Neural cell (in vitro differentiated cells): ENCODE measurements around the gene HPCA. TPM values are rescaled to one million over a fixed set of nuclear protein-coding genes. Genes with fewer than 3 reads are reported as not detected.

Experiments used
- H2AFZ ChIP-seq: fragments of 200-600, 300-800 bp; sonication (generic), shearing (Covaris generic); 2 replicates; pipeline ENCODE4 v1.6.0; 2014; ENCODE audit warnings: low read depth, mild to moderate bottlenecking, antibody characterized with exemption, low read length, moderate library complexity
- H3F3A ChIP-seq: fragments of 200-600 bp; shearing (Covaris generic); 2 replicates; pipeline ENCODE4 v1.6.1; 2016; ENCODE audit warnings: mild to moderate bottlenecking, moderate library complexity, mixed read lengths, antibody characterized with exemption, low read length; ENCODE audit not compliant: insufficient read depth, poor library complexity, severe bottlenecking
- H3K27ac ChIP-seq: fragments of 200-600, 300-800 bp; sonication (generic), shearing (Covaris generic); 2 replicates; pipeline ENCODE4 v1.5.1; 2014; ENCODE audit warnings: mild to moderate bottlenecking, low read length, moderate library complexity
- H3K27me3 ChIP-seq: fragments of 300-800, 200-600 bp; sonication (generic), shearing (Covaris generic); 2 replicates; pipeline ENCODE4 v1.6.0; 2014; ENCODE audit warnings: mild to moderate bottlenecking, low read depth, low read length, moderate library complexity; ENCODE audit not compliant: insufficient read depth
- H3K36me3 ChIP-seq: fragments of 300-800, 200-600 bp; sonication (generic), shearing (Covaris generic); 2 replicates; pipeline ENCODE4 v1.5.1; 2014; ENCODE audit warnings: mild to moderate bottlenecking, antibody characterized with exemption, low read length, moderate library complexity; ENCODE audit not compliant: insufficient read depth
- H3K4me2 ChIP-seq: fragments of 300-800, 200-600 bp; sonication (generic), shearing (Covaris generic); 2 replicates; pipeline ENCODE4 v1.6.0; 2014; ENCODE audit warnings: mild to moderate bottlenecking, low read length
- H3K4me3 ChIP-seq: fragments of 300-800, 200-600 bp; sonication (generic), shearing (Covaris generic); 2 replicates; pipeline ENCODE4 v1.5.1; 2014; ENCODE audit warnings: mild to moderate bottlenecking, low read length, moderate library complexity
- H3K79me2 ChIP-seq: fragments of 200-600 bp; shearing (Covaris generic); replicated peaks from 2 replicates; pipeline ENCODE4 v1.6.0; 2014; ENCODE audit warnings: mild to moderate bottlenecking, low read length, moderate library complexity; ENCODE audit not compliant: insufficient read depth
- H3K9ac ChIP-seq: fragments of 300-800, 200-600 bp; sonication (generic), shearing (Covaris generic); 2 replicates; pipeline ENCODE4 v1.6.1; 2016; ENCODE audit warnings: mild to moderate bottlenecking, low read length, mixed read lengths
- H3K9me2 ChIP-seq: fragments of 200-600 bp; shearing (Covaris generic); 2 replicates; pipeline ENCODE4 v1.6.1; 2016; ENCODE audit warnings: mild to moderate bottlenecking, low read length, mixed read lengths; ENCODE audit not compliant: insufficient read depth
- H3K9me3 ChIP-seq: fragments of 200-600, 300-800 bp; sonication (generic), shearing (Covaris generic); 2 replicates; pipeline ENCODE4 v1.6.1; 2016; ENCODE audit warnings: mild to moderate bottlenecking, mixed run types, low read length, moderate library complexity, mixed read lengths
- H4K20me1 ChIP-seq: fragments of 200-600 bp; shearing (Covaris generic); 2 replicates; pipeline ENCODE4 v1.6.1; 2016; ENCODE audit warnings: mild to moderate bottlenecking, mixed run types; ENCODE audit not compliant: insufficient read depth
- EP300 ChIP-seq: fragments of 450-650 bp; conservative IDR thresholded peaks from 2 replicates; pipeline ENCODE4 v1.6.1; 2014; ENCODE audit warnings: antibody characterized with exemption, mild to moderate bottlenecking, moderate library complexity; ENCODE audit not compliant: poor library complexity, severe bottlenecking
- EZH2 ChIP-seq: fragments of 200-600, 300-800 bp; shearing (Covaris generic), sonication (generic); IDR thresholded peaks from 2 replicates; pipeline ENCODE4 v1.6.1; 2014; ENCODE audit warnings: antibody characterized with exemption, low read length, borderline replicate concordance, mild to moderate bottlenecking; ENCODE audit not compliant: insufficient read depth, poor library complexity, severe bottlenecking
- MXI1 ChIP-seq: fragments of 450-650 bp; conservative IDR thresholded peaks from 2 replicates; pipeline ENCODE4 v1.6.1; 2014; ENCODE audit warnings: antibody characterized with exemption, mild to moderate bottlenecking; ENCODE audit not compliant: poor library complexity, severe bottlenecking
- POLR2AphosphoS5 ChIP-seq: IDR thresholded peaks from 2 replicates; pipeline ENCODE4 v1.6.1; 2012
- RAD21 ChIP-seq: fragments of 450-650 bp; conservative IDR thresholded peaks from 2 replicates; pipeline ENCODE4 v1.6.1; 2014; ENCODE audit warnings: antibody characterized with exemption, mild to moderate bottlenecking, moderate library complexity
- SMC3 ChIP-seq: fragments of 450-650 bp; conservative IDR thresholded peaks from 2 replicates; pipeline ENCODE4 v1.6.1; 2014; ENCODE audit warnings: antibody characterized with exemption, mild to moderate bottlenecking, moderate library complexity; ENCODE audit not compliant: poor library complexity
- TAF1 ChIP-seq: IDR thresholded peaks from 2 replicates; pipeline ENCODE4 v1.6.1; 2012; ENCODE audit warnings: low read depth
- polyA plus RNA-seq: library from polyadenylated mRNA; depleted of rRNA; stranded (reverse); fragments of >200 nt; gene quantifications from 2 replicates; pipeline ENCODE4 v1.2.3, GENCODE V29; 2014
- TF ChIP-seq, protein P1 (sequence below): fragments of 450-650 bp; IDR thresholded peaks from 2 replicates; pipeline ENCODE4 v1.5.1; 2014; ENCODE audit warnings: antibody characterized with exemption, mild to moderate bottlenecking, moderate library complexity; ENCODE audit not compliant: poor library complexity, severe bottlenecking
- TF ChIP-seq, protein P2 (sequence below): IDR thresholded peaks from 2 replicates; pipeline ENCODE4 v1.6.1; 2012; ENCODE audit warnings: borderline replicate concordance

The HPCA gene
- polyA plus RNA-seq, 1 donor from 2014 or later: 1.9 TPM

DNA sequence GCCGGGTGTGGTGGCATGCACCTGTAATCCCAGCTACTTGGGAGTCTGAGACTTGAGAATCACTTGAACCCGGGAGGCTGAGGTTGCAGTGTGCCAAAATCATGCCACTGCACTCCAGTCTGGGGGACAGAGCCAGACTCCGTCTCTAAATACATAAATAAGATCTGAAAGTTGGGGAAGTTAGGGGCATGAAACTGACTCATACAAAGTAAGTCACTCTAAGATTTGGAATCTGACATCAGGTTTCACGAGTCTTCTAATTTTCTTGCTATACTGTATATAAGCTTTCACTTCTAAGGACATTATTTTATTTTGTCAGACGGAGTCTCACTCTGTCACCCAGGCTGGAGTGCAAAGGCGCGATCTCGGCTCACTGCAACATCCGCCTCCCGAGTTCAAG, 48.2 kb downstream of the HPCA start (continued):
- TF ChIP-seq POLR2AphosphoS5 (no peak), MXI1 (no peak)

DNA sequence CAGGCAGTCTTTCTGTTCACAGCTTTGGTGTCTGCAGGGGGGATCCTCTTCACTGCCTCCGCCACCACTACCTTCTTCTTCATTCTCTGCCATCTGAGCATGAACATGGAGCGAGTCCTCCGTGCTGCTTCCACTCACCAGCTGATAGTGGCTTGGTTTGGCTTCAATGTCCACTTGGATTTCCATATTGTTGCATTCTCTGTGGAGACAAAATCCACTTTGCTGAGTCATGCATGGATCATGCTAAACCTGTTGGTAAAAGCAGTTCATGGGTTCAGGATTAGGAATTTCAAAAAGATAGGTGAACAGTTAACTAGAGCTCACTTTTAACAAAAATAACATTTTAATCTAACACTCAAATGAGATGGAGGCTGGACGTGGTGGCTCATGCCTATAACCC, 50.8 kb downstream of the HPCA start:
- Histone ChIP-seq H3K36me3 (no peaks in the 10 kb centered on the region), H3K27ac (no peak overlapping the region)

DNA sequence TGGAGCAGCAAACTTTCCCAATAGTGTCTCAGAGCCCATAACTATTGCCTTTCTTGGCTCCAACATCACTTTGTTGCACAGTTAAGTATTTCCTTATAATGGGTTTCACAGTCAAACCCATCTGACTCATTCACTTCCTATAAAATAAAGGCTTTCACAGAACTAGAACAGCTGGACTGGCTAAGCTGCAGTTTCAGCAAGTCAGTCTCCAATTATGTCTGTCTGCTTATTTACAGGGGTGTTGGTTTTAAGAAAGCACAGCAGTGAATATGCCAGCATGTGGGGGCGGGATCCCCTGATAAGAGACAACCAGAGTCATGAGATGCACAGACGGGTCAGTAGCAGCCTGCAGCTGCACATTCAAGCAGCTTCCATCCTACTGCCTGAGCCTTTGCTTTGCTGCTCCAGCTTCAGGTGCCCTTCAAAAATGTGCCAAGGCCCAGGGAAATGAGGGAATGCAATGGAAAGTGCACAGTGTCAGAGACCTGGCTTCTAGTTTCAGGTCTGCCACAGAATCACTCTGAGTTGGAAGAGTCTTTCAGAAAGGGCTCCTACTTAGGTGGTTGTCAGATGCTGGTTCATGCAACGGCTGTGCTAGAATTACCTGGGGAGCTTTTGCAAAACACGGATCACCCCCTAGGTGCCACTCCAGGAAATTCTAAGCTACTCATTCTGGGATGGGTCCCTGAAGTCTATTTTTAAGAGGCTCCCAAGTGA, 53.5 kb downstream of the HPCA start:
- no peaks in the 10 kb centered on the region for H3K9me3 ChIP-seq
- no peaks in the 10 kb centered on the region for H4K20me1 ChIP-seq
- H3K9me2 ChIP-seq: no peaks in the 10 kb centered on the region
- no peak overlapping the region for H3K4me3 ChIP-seq
- no peaks in the 10 kb centered on the region for H3F3A ChIP-seq
- no peak overlapping the region for H3K4me2 ChIP-seq
- no peak overlapping the region for H3K9ac ChIP-seq
- no peaks in the 10 kb centered on the region for H3K79me2 ChIP-seq
- no peak overlapping the region for H3K27ac ChIP-seq
- no peaks in the 10 kb centered on the region for H3K27me3 ChIP-seq
- no peak overlapping the region for H2AFZ ChIP-seq
- H3K36me3 ChIP-seq: peaks cover 4% of the 10 kb centered on the region
- TF ChIP-seq, protein P1, sequence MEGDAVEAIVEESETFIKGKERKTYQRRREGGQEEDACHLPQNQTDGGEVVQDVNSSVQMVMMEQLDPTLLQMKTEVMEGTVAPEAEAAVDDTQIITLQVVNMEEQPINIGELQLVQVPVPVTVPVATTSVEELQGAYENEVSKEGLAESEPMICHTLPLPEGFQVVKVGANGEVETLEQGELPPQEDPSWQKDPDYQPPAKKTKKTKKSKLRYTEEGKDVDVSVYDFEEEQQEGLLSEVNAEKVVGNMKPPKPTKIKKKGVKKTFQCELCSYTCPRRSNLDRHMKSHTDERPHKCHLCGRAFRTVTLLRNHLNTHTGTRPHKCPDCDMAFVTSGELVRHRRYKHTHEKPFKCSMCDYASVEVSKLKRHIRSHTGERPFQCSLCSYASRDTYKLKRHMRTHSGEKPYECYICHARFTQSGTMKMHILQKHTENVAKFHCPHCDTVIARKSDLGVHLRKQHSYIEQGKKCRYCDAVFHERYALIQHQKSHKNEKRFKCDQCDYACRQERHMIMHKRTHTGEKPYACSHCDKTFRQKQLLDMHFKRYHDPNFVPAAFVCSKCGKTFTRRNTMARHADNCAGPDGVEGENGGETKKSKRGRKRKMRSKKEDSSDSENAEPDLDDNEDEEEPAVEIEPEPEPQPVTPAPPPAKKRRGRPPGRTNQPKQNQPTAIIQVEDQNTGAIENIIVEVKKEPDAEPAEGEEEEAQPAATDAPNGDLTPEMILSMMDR: no peak
- no peak for TF ChIP-seq TAF1
- TF ChIP-seq RAD21: no peak
- no peak for TF ChIP-seq MXI1
- TF ChIP-seq POLR2AphosphoS5: no peak
- TF ChIP-seq, protein P2, sequence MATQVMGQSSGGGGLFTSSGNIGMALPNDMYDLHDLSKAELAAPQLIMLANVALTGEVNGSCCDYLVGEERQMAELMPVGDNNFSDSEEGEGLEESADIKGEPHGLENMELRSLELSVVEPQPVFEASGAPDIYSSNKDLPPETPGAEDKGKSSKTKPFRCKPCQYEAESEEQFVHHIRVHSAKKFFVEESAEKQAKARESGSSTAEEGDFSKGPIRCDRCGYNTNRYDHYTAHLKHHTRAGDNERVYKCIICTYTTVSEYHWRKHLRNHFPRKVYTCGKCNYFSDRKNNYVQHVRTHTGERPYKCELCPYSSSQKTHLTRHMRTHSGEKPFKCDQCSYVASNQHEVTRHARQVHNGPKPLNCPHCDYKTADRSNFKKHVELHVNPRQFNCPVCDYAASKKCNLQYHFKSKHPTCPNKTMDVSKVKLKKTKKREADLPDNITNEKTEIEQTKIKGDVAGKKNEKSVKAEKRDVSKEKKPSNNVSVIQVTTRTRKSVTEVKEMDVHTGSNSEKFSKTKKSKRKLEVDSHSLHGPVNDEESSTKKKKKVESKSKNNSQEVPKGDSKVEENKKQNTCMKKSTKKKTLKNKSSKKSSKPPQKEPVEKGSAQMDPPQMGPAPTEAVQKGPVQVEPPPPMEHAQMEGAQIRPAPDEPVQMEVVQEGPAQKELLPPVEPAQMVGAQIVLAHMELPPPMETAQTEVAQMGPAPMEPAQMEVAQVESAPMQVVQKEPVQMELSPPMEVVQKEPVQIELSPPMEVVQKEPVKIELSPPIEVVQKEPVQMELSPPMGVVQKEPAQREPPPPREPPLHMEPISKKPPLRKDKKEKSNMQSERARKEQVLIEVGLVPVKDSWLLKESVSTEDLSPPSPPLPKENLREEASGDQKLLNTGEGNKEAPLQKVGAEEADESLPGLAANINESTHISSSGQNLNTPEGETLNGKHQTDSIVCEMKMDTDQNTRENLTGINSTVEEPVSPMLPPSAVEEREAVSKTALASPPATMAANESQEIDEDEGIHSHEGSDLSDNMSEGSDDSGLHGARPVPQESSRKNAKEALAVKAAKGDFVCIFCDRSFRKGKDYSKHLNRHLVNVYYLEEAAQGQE: no peak
- TF ChIP-seq EZH2: no peak

More for the DNA sequence above, 50.8 kb downstream of the HPCA start:
- Histone ChIP-seq H3K79me2 (no peaks in the 10 kb centered on the region), H2AFZ (no peak overlapping the region), H3F3A (no peaks in the 10 kb centered on the region), H3K9ac (no peak overlapping the region), H3K27me3 (no peaks in the 10 kb centered on the region), H3K4me3 (no peak overlapping the region), H4K20me1 (no peaks in the 10 kb centered on the region), H3K9me2 (no peaks in the 10 kb centered on the region), H3K9me3 (no peaks in the 10 kb centered on the region), H3K4me2 (no peak overlapping the region)
- TF ChIP-seq, protein P1: no peak
- TF ChIP-seq POLR2AphosphoS5 (no peak), EZH2 (no peak), RAD21 (no peak), EP300 (no peak), TAF1 (no peak), MXI1 (no peak), SMC3 (no peak)
- TF ChIP-seq, protein P2: no peak
